Measurements from ENCODE around the gene TBC1D2B.

TBC1D2B gene

DNA sequence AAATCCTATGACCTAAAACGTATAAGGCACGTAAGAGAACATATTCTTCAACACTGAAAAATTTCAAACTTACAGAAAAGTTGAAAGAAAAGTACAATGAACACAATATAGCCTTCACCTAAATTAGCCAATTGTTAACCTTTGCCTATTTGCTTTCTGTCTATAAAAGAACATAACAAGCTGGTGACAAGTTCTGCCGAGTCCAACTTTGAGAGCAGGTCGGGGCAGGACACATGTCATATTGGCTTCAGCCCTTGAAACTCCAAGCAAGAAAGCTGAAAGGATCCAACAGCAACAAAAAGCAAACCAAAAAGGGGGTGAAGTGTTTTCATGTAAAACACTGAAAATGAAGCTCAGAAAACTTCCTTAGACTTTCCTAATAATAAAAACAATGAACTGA lies 59.1 kb downstream of the TBC1D2B start:
- Histone ChIP-seq H3K9me3 (replicated peaks; ENCODE audit: insufficient read depth, low read length) (no peaks in the 10 kb centered on the region), H3K27me3 (replicated peaks; ENCODE audit: insufficient read depth, low read length) (no peaks in the 10 kb centered on the region), H4K20me1 (ENCODE audit: insufficient read depth, low read length) (no peaks in the 10 kb centered on the region), H3K27ac (ENCODE audit: low read length) (no peak overlapping the region), H3F3A (ENCODE audit: insufficient read depth, low read length) (no peaks in the 10 kb centered on the region), H3K79me2 (ENCODE audit: low read length) (no peaks in the 10 kb centered on the region), H3K4me1 (ENCODE audit: low read length) (no peaks in the 10 kb centered on the region), H3K9ac (ENCODE audit: low read length) (no peak overlapping the region), H3K9me2 (replicated peaks; ENCODE audit: insufficient read depth, low read length) (no peaks in the 10 kb centered on the region), H3K4me2 (ENCODE audit: low read depth, low read length) (no peak overlapping the region), H2AFZ (ENCODE audit: low read length) (no peak overlapping the region), H3K36me3 (replicated peaks; ENCODE audit: insufficient read depth, low read length) (no peaks in the 10 kb centered on the region), H3K4me3 (ENCODE audit: low read length) (no peak overlapping the region)
- DNase-seq, result no peak
- TF ChIP-seq, protein P1, sequence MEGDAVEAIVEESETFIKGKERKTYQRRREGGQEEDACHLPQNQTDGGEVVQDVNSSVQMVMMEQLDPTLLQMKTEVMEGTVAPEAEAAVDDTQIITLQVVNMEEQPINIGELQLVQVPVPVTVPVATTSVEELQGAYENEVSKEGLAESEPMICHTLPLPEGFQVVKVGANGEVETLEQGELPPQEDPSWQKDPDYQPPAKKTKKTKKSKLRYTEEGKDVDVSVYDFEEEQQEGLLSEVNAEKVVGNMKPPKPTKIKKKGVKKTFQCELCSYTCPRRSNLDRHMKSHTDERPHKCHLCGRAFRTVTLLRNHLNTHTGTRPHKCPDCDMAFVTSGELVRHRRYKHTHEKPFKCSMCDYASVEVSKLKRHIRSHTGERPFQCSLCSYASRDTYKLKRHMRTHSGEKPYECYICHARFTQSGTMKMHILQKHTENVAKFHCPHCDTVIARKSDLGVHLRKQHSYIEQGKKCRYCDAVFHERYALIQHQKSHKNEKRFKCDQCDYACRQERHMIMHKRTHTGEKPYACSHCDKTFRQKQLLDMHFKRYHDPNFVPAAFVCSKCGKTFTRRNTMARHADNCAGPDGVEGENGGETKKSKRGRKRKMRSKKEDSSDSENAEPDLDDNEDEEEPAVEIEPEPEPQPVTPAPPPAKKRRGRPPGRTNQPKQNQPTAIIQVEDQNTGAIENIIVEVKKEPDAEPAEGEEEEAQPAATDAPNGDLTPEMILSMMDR (IDR thresholded peaks at IDR 0.05; ENCODE audit: low read length), result no peak
- no peak for TF ChIP-seq EZH2 (optimal IDR thresholded peaks at IDR 0.05; ENCODE audit: low read depth, low read length)
- TF ChIP-seq EZH2phosphoT487 (IDR thresholded peaks at IDR 0.05; ENCODE audit: low read length), result no peak

DNA sequence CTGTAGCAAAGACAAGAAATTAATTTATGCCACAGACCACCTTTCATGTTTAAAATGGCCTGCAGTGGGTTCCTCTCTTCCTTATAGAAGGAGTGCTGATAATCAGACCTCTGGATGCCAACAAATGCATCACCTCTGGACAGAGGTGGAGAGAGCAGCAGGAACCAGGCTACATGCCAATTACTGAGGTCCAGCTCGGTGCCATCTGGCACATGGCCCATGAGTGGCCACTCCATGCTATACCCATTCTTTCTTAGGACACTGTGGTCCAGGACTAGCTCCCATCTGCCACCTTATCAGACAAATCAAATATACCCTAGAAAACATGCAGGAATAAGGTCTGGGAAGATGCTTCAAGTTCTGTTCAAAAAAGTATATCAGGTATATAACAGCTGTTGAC lies 60.7 kb downstream of the TBC1D2B start:
- no peaks in the 10 kb centered on the region for H3K27me3 ChIP-seq (replicated peaks; ENCODE audit: insufficient read depth, low read length)
- no peak overlapping the region for H2AFZ ChIP-seq (ENCODE audit: low read length)
- H3K36me3 ChIP-seq (replicated peaks; ENCODE audit: insufficient read depth, low read length), result no peaks in the 10 kb centered on the region
- no peaks in the 10 kb centered on the region for H3K9me2 ChIP-seq (replicated peaks; ENCODE audit: insufficient read depth, low read length)
- no peak overlapping the region for H3K4me3 ChIP-seq (ENCODE audit: low read length)
- no peak overlapping the region for H3K4me2 ChIP-seq (ENCODE audit: low read depth, low read length)
- no peaks in the 10 kb centered on the region for H3K9me3 ChIP-seq (replicated peaks; ENCODE audit: insufficient read depth, low read length)
- H3K9ac ChIP-seq (ENCODE audit: low read length), result no peak overlapping the region
- no peaks in the 10 kb centered on the region for H3K79me2 ChIP-seq (ENCODE audit: low read length)
- no peaks in the 10 kb centered on the region for H3K4me1 ChIP-seq (ENCODE audit: low read length)
- TF ChIP-seq, protein P1 (IDR thresholded peaks at IDR 0.05; ENCODE audit: low read length), result no peak
- no peak for TF ChIP-seq EZH2 (optimal IDR thresholded peaks at IDR 0.05; ENCODE audit: low read depth, low read length)
- TF ChIP-seq EZH2phosphoT487 (IDR thresholded peaks at IDR 0.05; ENCODE audit: low read length), result no peak
- H3K27ac ChIP-seq (ENCODE audit: low read length), result no peak overlapping the region
- no peaks in the 10 kb centered on the region for H3F3A ChIP-seq (ENCODE audit: insufficient read depth, low read length)
- H4K20me1 ChIP-seq (ENCODE audit: insufficient read depth, low read length), result no peaks in the 10 kb centered on the region
- DNase-seq, result no peak

DNA sequence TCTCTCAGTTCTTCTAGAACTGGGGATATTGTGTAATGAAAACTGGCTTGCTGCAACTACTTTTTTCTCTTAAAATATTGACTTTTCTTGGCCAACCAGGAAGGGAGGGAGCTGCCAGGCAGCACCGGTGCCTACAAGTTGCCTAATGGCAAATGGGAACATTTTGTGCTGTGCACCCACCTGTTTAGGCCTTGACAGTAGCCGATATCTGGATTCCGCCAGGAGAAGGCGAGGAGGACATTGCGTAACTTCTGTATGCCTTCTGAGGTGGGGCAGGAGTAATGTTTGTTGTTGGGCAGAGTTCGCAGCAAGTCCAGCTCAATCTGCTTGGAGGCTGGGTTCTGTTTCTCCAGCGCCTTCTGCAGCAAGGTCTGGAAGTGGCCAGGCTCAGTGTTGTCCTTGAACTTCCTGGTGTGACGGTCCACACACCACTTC lies 64.9 kb downstream of the TBC1D2B start:
- Histone ChIP-seq H2AFZ (ENCODE audit: low read length) (no peak overlapping the region), H3K4me1 (ENCODE audit: low read length) (no peaks in the 10 kb centered on the region), H3K4me3 (ENCODE audit: low read length) (no peak overlapping the region), H3K79me2 (ENCODE audit: low read length) (no peaks in the 10 kb centered on the region), H3K9ac (ENCODE audit: low read length) (no peak overlapping the region), H3K9me3 (replicated peaks; ENCODE audit: insufficient read depth, low read length) (no peaks in the 10 kb centered on the region), H3K9me2 (replicated peaks; ENCODE audit: insufficient read depth, low read length) (no peaks in the 10 kb centered on the region), H3K27me3 (replicated peaks; ENCODE audit: insufficient read depth, low read length) (no peaks in the 10 kb centered on the region), H3K4me2 (ENCODE audit: low read depth, low read length) (no peak overlapping the region), H3K36me3 (replicated peaks; ENCODE audit: insufficient read depth, low read length) (no peaks in the 10 kb centered on the region), H3K27ac (ENCODE audit: low read length) (no peak overlapping the region), H3F3A (ENCODE audit: insufficient read depth, low read length) (no peaks in the 10 kb centered on the region), H4K20me1 (ENCODE audit: insufficient read depth, low read length) (no peaks in the 10 kb centered on the region)
- no peak for DNase-seq
- TF ChIP-seq EZH2phosphoT487 (IDR thresholded peaks at IDR 0.05; ENCODE audit: low read length), result no peak
- TF ChIP-seq, protein P1 (IDR thresholded peaks at IDR 0.05; ENCODE audit: low read length), result no peak
- no peak for TF ChIP-seq EZH2 (optimal IDR thresholded peaks at IDR 0.05; ENCODE audit: low read depth, low read length)
